K562 (cell line): Measurements from ENCODE around the gene CEP170. TPM values are rescaled to one million over a fixed set of nuclear protein-coding genes. Genes with fewer than 3 reads are reported as not detected.

Source experiments
- ATAC-seq: fragments of 200-7000 bp; cut with Tn5 transposase; 3 replicates; pipeline ENCODE4 v1.9.1; 2020; ENCODE audit warnings: moderate library complexity
- BruUV-seq: library from RNA; stranded (reverse); fragments of 400-500 nt; replicated peaks from 2 replicates; lab custom pipeline; 2021; lab: Mats Ljungman, UMichigan
- CTCF ChIA-PET: fragments of 300-600 bp; formaldehyde crosslinking; extraction: SDS; loops from one replicate; lab custom pipeline; 2021; ENCODE audit warnings: low intra/inter-chr PET ratio; lab: Yijun Ruan, JAX
- POLR2A ChIA-PET: fragments of 300-600, 350-650 bp; sonication (Branson Sonifier 250); formaldehyde crosslinking; extraction: SDS; loops from one replicate; lab custom pipeline; 2021; ENCODE audit warnings: antibody characterized with exemption, inconsistent platforms; lab: Yijun Ruan, JAX
- DNase-seq, 4 experiments: peaks; one replicate each; pipeline versions ENCODE4 v3.0.0 to v3.0.0-alpha.2; 2011 to 2018; ENCODE audit warnings: low spot score in 3 of 4, mixed read lengths in 3 of 4; ENCODE audit errors: extremely low read depth in 1 of 4
- FAIRE-seq: peaks from 2 replicates; lab custom pipeline; 2011; peaks lifted over from hg19 to GRCh38; lab: Jason Lieb, UNC
- H2AFZ ChIP-seq: 2 replicates; pipeline ENCODE4 v1.6.0; 2011; ENCODE audit warnings: low read depth, low read length, control low read depth, inconsistent platforms
- H3K27ac ChIP-seq: fragments of 200-600 bp; 3 replicates; pipeline ENCODE4 v1.8.0; 2011; ENCODE audit warnings: low read depth, mild to moderate bottlenecking, control low read depth, inconsistent platforms, low read length, moderate library complexity, mixed read lengths; ENCODE audit errors: extremely low read depth
- H3K27me3 ChIP-seq, 2 experiments: fragments of 300-600 bp in 1 of 2; 2 replicates in 1 of 2; 3 replicates in 1 of 2; pipeline versions ENCODE4 v1.6.0 to v1.8.0; 2011; ENCODE audit warnings: inconsistent platforms in 2 of 2, low read length in 2 of 2, mild to moderate bottlenecking in 1 of 2, mixed read lengths in 1 of 2, moderate library complexity in 1 of 2; ENCODE audit not compliant: control insufficient read depth in 2 of 2, insufficient read depth in 2 of 2
- H3K36me3 ChIP-seq: fragments of 300-600 bp; 3 replicates; pipeline ENCODE4 v1.8.0; 2011; ENCODE audit warnings: mild to moderate bottlenecking, low read length, inconsistent platforms; ENCODE audit not compliant: control insufficient read depth, insufficient read depth
- H3K4me1 ChIP-seq, 2 experiments: fragments of 200-600 bp in 1 of 2; replicated peaks in 1 of 2; 2 replicates in 1 of 2; 3 replicates in 1 of 2; pipeline versions ENCODE4 v1.5.1 to v1.8.0; 2011; ENCODE audit warnings: inconsistent platforms in 2 of 2, low read length in 2 of 2, mild to moderate bottlenecking in 1 of 2, mixed read lengths in 1 of 2, moderate library complexity in 1 of 2; ENCODE audit not compliant: control insufficient read depth in 2 of 2, insufficient read depth in 2 of 2
- H3K4me2 ChIP-seq: 2 replicates; pipeline ENCODE4 v1.6.1; 2011; ENCODE audit warnings: low read length, control low read depth, inconsistent platforms, mixed read lengths; ENCODE audit not compliant: insufficient read depth
- H3K4me3 ChIP-seq: fragments of 200-600 bp; sonication (generic), shearing (Covaris generic); 2 replicates; pipeline ENCODE4 v1.5.1; 2016; ENCODE audit warnings: control low read depth, inconsistent platforms
- H3K79me2 ChIP-seq: fragments of 200-600 bp; 3 replicates; pipeline ENCODE4 v1.8.0; 2011; ENCODE audit warnings: low read length, inconsistent platforms; ENCODE audit not compliant: control insufficient read depth, insufficient read depth
- H3K9ac ChIP-seq, 2 experiments: 2 replicates each; pipeline versions ENCODE4 v1.6.0 to v1.6.1; 2011; ENCODE audit warnings: low read depth in 2 of 2, low read length in 2 of 2, control low read depth in 1 of 2, inconsistent platforms in 1 of 2, mild to moderate bottlenecking in 1 of 2, mixed read lengths in 1 of 2; ENCODE audit not compliant: insufficient read depth in 1 of 2
- H3K9me1 ChIP-seq: one replicate; pipeline ENCODE4 v1.6.0; 2011; ENCODE audit warnings: inconsistent platforms, mild to moderate bottlenecking, low read length, moderate library complexity; ENCODE audit not compliant: control insufficient read depth, insufficient read depth
- H3K9me3 ChIP-seq: replicated peaks from 2 replicates; pipeline ENCODE4 v1.5.1; 2011; ENCODE audit warnings: low read depth, low read length, inconsistent platforms; ENCODE audit not compliant: control insufficient read depth, insufficient read depth
- H4K20me1 ChIP-seq: replicated peaks from 2 replicates; pipeline ENCODE4 v1.6.1; 2011; ENCODE audit warnings: low read length, inconsistent platforms, mixed read lengths; ENCODE audit not compliant: control insufficient read depth, insufficient read depth
- AFF1 ChIP-seq, 2 experiments: fragments of 450-650 bp; IDR thresholded peaks; 2 replicates each; pipeline ENCODE4 v1.6.1; 2018; ENCODE audit warnings: mild to moderate bottlenecking in 2 of 2, low read depth in 1 of 2; ENCODE audit not compliant: partially characterized antibody in 2 of 2
- ELF1 ChIP-seq: fragments of 200-800 bp; sonication (Bioruptor generic); IDR thresholded peaks from 2 replicates; pipeline ENCODE4 v1.6.1; 2016; ENCODE audit warnings: missing genetic modification characterization, missing compliant biosample characterization
- FOXP4 ChIP-seq: sonication (generic); formaldehyde crosslinking; IDR thresholded peaks from 2 replicates; pipeline ENCODE4 v1.8.0; 2022; ENCODE audit warnings: mild to moderate bottlenecking, missing genetic modification reagents, borderline replicate concordance
- SNIP1 ChIP-seq: fragments of 450-650 bp; IDR thresholded peaks from 2 replicates; pipeline ENCODE4 v1.7.1; 2017; ENCODE audit warnings: low read depth, mild to moderate bottlenecking
- SREBF2 ChIP-seq: sonication (generic); formaldehyde crosslinking; IDR thresholded peaks from 2 replicates; pipeline ENCODE4 v1.4.0; 2020; ENCODE audit warnings: mild to moderate bottlenecking, missing genetic modification reagents
- TFE3 ChIP-seq: fragments of 450-650 bp; formaldehyde crosslinking; IDR thresholded peaks from 2 replicates; pipeline ENCODE4 v1.4.0; 2020; ENCODE audit warnings: mild to moderate bottlenecking, mixed read lengths
- ZNF12 ChIP-seq: sonication (generic); formaldehyde crosslinking; IDR thresholded peaks from 2 replicates; pipeline ENCODE4 v1.4.0; 2020; ENCODE audit warnings: mild to moderate bottlenecking, missing genetic modification reagents
- WGBS: fragments of 100-300 bp; shearing (Covaris generic); methylation state at CpG from one replicate; pipeline ENCODE4 v1.1.6; 2016; ENCODE audit warnings: low coverage, mixed read lengths; ENCODE audit not compliant: insufficient coverage; ENCODE audit errors: missing lambda C conversion rate; 5-methylcytosine and 5-hydroxymethylcytosine counted together
- in situ Hi-C: fragments of 300-500 bp; cut with MboI; formaldehyde crosslinking; loops from 4 replicates; pipeline ENCODE4 v1.15.0; 2018; ENCODE audit warnings: inconsistent platforms, mixed read lengths
- intact Hi-C: fragments of 100-400 bp; cut with micrococcal nuclease; formaldehyde crosslinking; loops from 2 replicates; pipeline ENCODE4 v1.14.2; 2022
- polyA plus RNA-seq, 8 experiments: library from polyadenylated mRNA; depleted of rRNA in 4 of 8; stranded (reverse) in 5 of 8; unstranded in 3 of 8; fragments of >200 nt; fragmentation: Nextera tagmentation in 2 of 8; fragmentation: Illumina TruSeq in 1 of 8; extraction: Ambion mirVana in 2 of 8; extraction: Trizol in 1 of 8; gene quantifications; 2 replicates each; pipeline versions ENCODE4 v1.2.1 to v1.2.3, GENCODE V29; 2011 to 2014; ENCODE audit warnings: inconsistent platforms in 1 of 8, missing spikeins in 1 of 8
- total RNA-seq, 7 experiments: library from RNA; depleted of rRNA in 6 of 7; stranded (reverse); fragments of >200 nt in 6 of 7; fragmentation: Illumina TruSeq in 2 of 7; extraction: Trizol in 2 of 7; gene quantifications; 2 replicates each; pipeline versions ENCODE4 v1.2.1 to v1.2.3, GENCODE V29; 2011 to 2021; ENCODE audit warnings: low replicate concordance in 1 of 7

The CEP170 gene
- total and polyA plus RNA-seq, 9 of the 15 experiments (the other 6 are each of a cell fraction or from before 2014, with no cell fraction given): 22.6 to 110 (median 68.5) TPM

GRCh38 chr1:243301059-243301458 lies 46.0 kb upstream of the CEP170 start:
- intact Hi-C loops: no loop called here
- POLR2A ChIA-PET: no interaction called here
- TF ChIP-seq SREBF2 (no peak), ZNF12 (CRISPR knock-in tag) (no peak), TFE3 (CRISPR knock-in tag) (peak; percentile 60)
- Histone ChIP-seq H2AFZ (no peak overlapping the region), H3K9me1 (no peaks in the 10 kb centered on the region), H3K36me3 (peaks cover 7% of the 10 kb centered on the region; the same call in 1 of the 3 replicates), H3K4me1 (no peaks in the 10 kb centered on the region), H3K79me2 (no peaks in the 10 kb centered on the region), H3K4me2 (no peak overlapping the region), H3K9me3 (0 out of 2 replicates have a peak, but pooled peaks cover 2% of the 10 kb centered on the region), H3K27me3 (no peaks in the 10 kb centered on the region), H3K4me3 (no peak overlapping the region), H3K9ac (no peak overlapping the region), H4K20me1 (no peaks in the 10 kb centered on the region), H3K27ac (no peak overlapping the region)
- WGBS: 71% methylated on average over 2 of the region's 2 CpGs
- no TSS peak for BruUV-seq
- DNase-seq (no peak), ATAC-seq (no peak), FAIRE-seq (no peak)
- CTCF ChIA-PET: no interaction called here
- in situ Hi-C loops: no loop called here

GRCh38 chr1:243299069-243299468 lies 44.0 kb upstream of the CEP170 start:
- WGBS: 100% methylated on average over 1 of the region's 1 CpG
- H3K79me2 ChIP-seq: no peaks in the 10 kb centered on the region
- H3K36me3 ChIP-seq: peaks cover 7% of the 10 kb centered on the region; the same call in 1 of the 3 replicates
- no peaks in the 10 kb centered on the region for H3K9me1 ChIP-seq
- ChIA-PET CTCF (no interaction called here), POLR2A (no interaction called here)
- ATAC-seq: no peak
- H3K9ac ChIP-seq: no peak overlapping the region
- TF ChIP-seq FOXP4 (CRISPR knock-in tag) (no peak), SNIP1 (no peak), AFF1 (IDR thresholded peaks at IDR 0.05; ENCODE audit: low read depth in 1 of 2, partially characterized antibody in 2 of 2) (no peak), ELF1 (tag) (no peak)
- DNase-seq: no peak
- no peaks in the 10 kb centered on the region for H4K20me1 ChIP-seq
- no peaks in the 10 kb centered on the region for H3K27me3 ChIP-seq
- BruUV-seq: no TSS peak
- H3K4me1 ChIP-seq: no peaks in the 10 kb centered on the region
- H3K9me3 ChIP-seq: peaks cover 3% of the 10 kb centered on the region; the same call in 1 of the 2 replicates
- FAIRE-seq: no peak
- intact Hi-C loops: no loop called here
- no peak overlapping the region for H2AFZ ChIP-seq
- H3K27ac ChIP-seq: no peak overlapping the region
- H3K4me2 ChIP-seq: no peak overlapping the region
- in situ Hi-C loops: no loop called here
- H3K4me3 ChIP-seq: no peak overlapping the region
